ENCODE data around the gene ZYG11A. TPM values are rescaled to one million over a fixed set of nuclear protein-coding genes. Genes with fewer than 3 reads are reported as not detected.

ZYG11A gene
- total and polyA plus RNA-seq, 2 donors (not counting 3 experiments of a cell fraction or from before 2014, with no cell fraction given): 0.40 to 2.1 TPM

- no peak overlapping the region for H3K27ac ChIP-seq (ENCODE audit: insufficient read depth, low read depth, low read length)
- no peaks in the 10 kb centered on the region for H3K27me3 ChIP-seq (ENCODE audit: control insufficient read depth in 2 of 2, insufficient read depth in 2 of 2, low read length in 2 of 2)
- intact Hi-C loops (cut with micrococcal nuclease) (no loop called here), dilution Hi-C loops (cut with MboI; ENCODE audit: extremely low pct_ligation_motif_present, low sequenced_read_pairs) (no loop called here)
- FAIRE-seq (no peak), DNase-seq (ENCODE audit: low read depth, low spot score) (no peak)
- H3K4me1 ChIP-seq (ENCODE audit: control insufficient read depth, extremely low read depth, insufficient read depth, low read length): no peaks in the 10 kb centered on the region
- H3K36me3 ChIP-seq (ENCODE audit: control insufficient read depth in 2 of 2, extremely low read depth in 1 of 2, insufficient read depth in 2 of 2, low read length in 2 of 2): no peaks in the 10 kb centered on the region
- no peak for TF ChIP-seq EZH2 (IDR thresholded peaks at IDR 0.05; ENCODE audit: borderline replicate concordance, low read depth, low read length, severe bottlenecking)
- no peak for TF ChIP-seq POLR2AphosphoS5 (IDR thresholded peaks at IDR 0.05; ENCODE audit: insufficient read depth, low read depth, low read length)
- TF ChIP-seq MAX (IDR thresholded peaks at IDR 0.05; ENCODE audit: insufficient read depth, insufficient read length): no peak
- no peak for TF ChIP-seq FOS (IDR thresholded peaks at IDR 0.05; ENCODE audit: borderline replicate concordance, insufficient read depth, low read length)
- TF ChIP-seq CTCF (IDR thresholded peaks at IDR 0.05; ENCODE audit: extremely low read depth in 1 of 2, insufficient read depth in 1 of 2, low read depth in 1 of 2, low read length in 2 of 2): no peak
- no peak for TF ChIP-seq GATA2 (IDR thresholded peaks at IDR 0.05; ENCODE audit: insufficient read depth, insufficient read length, low read depth, low read length)
- no peak for TF ChIP-seq JUN (IDR thresholded peaks at IDR 0.05; ENCODE audit: borderline replicate concordance, insufficient read depth, insufficient read length, low read depth)
- no peak for TF ChIP-seq MYC (IDR thresholded peaks at IDR 0.05; ENCODE audit: low read depth, low read length)
- no peak for TF ChIP-seq POLR2A (IDR thresholded peaks at IDR 0.05; ENCODE audit: low read depth, low read length)
- no peaks in the 10 kb centered on the region for H3K9me3 ChIP-seq (replicated peaks; ENCODE audit: control insufficient read depth, insufficient read depth, low read length)
- CTCF ChIA-PET: interaction anchor here (0.9 kb wide), 1 partner anchor 9 kb away, joined by 3 read pairs; no protein-coding TSS in a partner anchor
- POLR2A ChIA-PET: no interaction called here
- no peaks in the 10 kb centered on the region for H4K20me1 ChIP-seq (replicated peaks; ENCODE audit: control insufficient read depth, extremely low read depth, insufficient read depth, low read length)
- H3K9me1 ChIP-seq (replicated peaks; ENCODE audit: control insufficient read depth, extremely low read depth, insufficient read depth, low read length): no peaks in the 10 kb centered on the region
- H3K4me3 ChIP-seq (replicated peaks in 1 of 3; ENCODE audit: insufficient read depth in 1 of 3, low read depth in 1 of 3, low read length in 3 of 3): no peak overlapping the region
- no peak overlapping the region for H3K4me2 ChIP-seq (ENCODE audit: insufficient read depth, low read length)
- H2AFZ ChIP-seq (ENCODE audit: low read depth, low read length): no peak overlapping the region
- H3K9ac ChIP-seq (replicated peaks; ENCODE audit: extremely low read depth, insufficient read depth, low read length): no peak overlapping the region
- no TSS peak for BruUV-seq (replicated peaks)
- H3K79me2 ChIP-seq (ENCODE audit: control insufficient read depth, insufficient read depth, low read length): no peaks in the 10 kb centered on the region
Observed at GRCh38 chr1:52834798-52835197, 7.8 kb upstream of the ZYG11A start.

Measured in endothelial cell of umbilical vein (primary cell).